Fibroblast of lung (primary cell): ENCODE results near the gene SP140.

Source experiments
- EZH2 ChIP-seq: IDR thresholded peaks from 2 replicates; pipeline ENCODE4 v1.5.1; 2012; ENCODE audit warnings: low read length, control low read depth, mild to moderate bottlenecking; ENCODE audit errors: missing control alignments
- TF ChIP-seq, protein P1 (sequence below), 2 donors: IDR thresholded peaks in 1 of 2; conservative IDR thresholded peaks in 1 of 2; 1 replicate in 1 of 2; 2 replicates in 1 of 2; pipeline ENCODE4 v1.5.1; 2011 to 2012; ENCODE audit warnings: low read length in 2 of 2, control low read depth in 1 of 2, inconsistent platforms in 1 of 2, low read depth in 1 of 2, mild to moderate bottlenecking in 1 of 2

- TF ChIP-seq, protein P1, sequence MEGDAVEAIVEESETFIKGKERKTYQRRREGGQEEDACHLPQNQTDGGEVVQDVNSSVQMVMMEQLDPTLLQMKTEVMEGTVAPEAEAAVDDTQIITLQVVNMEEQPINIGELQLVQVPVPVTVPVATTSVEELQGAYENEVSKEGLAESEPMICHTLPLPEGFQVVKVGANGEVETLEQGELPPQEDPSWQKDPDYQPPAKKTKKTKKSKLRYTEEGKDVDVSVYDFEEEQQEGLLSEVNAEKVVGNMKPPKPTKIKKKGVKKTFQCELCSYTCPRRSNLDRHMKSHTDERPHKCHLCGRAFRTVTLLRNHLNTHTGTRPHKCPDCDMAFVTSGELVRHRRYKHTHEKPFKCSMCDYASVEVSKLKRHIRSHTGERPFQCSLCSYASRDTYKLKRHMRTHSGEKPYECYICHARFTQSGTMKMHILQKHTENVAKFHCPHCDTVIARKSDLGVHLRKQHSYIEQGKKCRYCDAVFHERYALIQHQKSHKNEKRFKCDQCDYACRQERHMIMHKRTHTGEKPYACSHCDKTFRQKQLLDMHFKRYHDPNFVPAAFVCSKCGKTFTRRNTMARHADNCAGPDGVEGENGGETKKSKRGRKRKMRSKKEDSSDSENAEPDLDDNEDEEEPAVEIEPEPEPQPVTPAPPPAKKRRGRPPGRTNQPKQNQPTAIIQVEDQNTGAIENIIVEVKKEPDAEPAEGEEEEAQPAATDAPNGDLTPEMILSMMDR (conservative IDR thresholded peaks at IDR 0.05 in 1 of 2, IDR thresholded peaks at IDR 0.05 in 1 of 2; ENCODE audit: low read depth in 1 of 2, low read length in 2 of 2) = no peak
- no peak for TF ChIP-seq EZH2
Observed at GRCh38 chr2:230234845-230235244, 9.3 kb downstream of the SP140 start.
